Measurements from ENCODE around the gene EMP1. TPM values are rescaled to one million over a fixed set of nuclear protein-coding genes. Genes with fewer than 3 reads are reported as not detected.
A peak's percentile ranks its signal among the peaks of the same experiment; 100 is the strongest.

EMP1 gene
- total RNA-seq, 2 donors from 2014 or later: 6.2 to 14.0 TPM

DNA sequence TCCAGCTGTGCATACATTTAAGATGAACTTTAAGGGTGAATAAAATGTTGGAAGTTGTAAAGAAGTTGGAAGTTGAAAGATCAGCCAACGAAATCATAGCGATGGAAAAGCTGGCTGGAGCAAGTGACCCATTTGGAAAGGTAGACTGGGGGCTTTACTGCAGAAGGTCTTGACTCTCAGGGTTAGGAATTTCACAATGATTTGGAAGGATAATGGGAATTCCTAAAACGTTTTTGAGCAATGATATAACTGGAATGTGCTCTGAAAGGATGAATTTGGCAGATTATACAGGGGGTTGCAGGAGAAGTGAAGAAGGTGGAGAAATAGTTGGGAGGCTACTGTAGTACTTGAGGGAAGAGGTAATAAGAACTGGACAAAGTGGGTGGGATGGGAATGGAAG, 27.4 kb downstream of the EMP1 start:
- DNase-seq: no peak
- no peaks in the 10 kb centered on the region for H3K9me3 ChIP-seq (ENCODE audit: control insufficient read depth, low read length, poor library complexity, severe bottlenecking)
- Mint-ChIP-seq H3K36me3 (ENCODE audit: low read depth) (peaks cover 3% of the 10 kb centered on the region), H3K27me3 (peaks cover 54% of the 10 kb centered on the region), H3K4me1 (no peaks in the 10 kb centered on the region), H3K27ac (no peak overlapping the region), H3K4me3 (no peak overlapping the region)
- ATAC-seq: no peak

DNA sequence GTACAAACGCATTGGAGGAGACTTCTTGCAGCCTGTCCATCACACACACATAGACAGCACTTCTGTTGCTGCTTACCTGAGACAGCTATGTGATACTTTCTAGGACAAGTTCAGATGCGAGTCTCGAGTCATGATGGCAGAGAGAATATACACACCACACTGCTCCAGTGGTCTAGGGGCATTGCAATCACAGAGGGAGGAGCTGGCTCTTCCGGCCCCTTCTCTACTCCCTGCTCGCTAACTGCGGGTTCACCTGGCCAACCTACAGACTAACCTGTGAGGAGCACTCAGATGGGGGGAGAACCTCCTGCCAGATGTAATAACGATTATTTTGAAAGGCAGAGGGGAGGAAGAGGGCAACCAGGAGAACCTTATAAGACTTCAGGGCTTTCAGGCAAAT, 30.7 kb downstream of the EMP1 start:
- Mint-ChIP-seq H3K27me3 (peaks cover 80% of the 10 kb centered on the region), H3K4me1 (no peaks in the 10 kb centered on the region), H3K4me3 (no peak overlapping the region), H3K36me3 (ENCODE audit: low read depth) (peaks cover 3% of the 10 kb centered on the region), H3K27ac (no peak overlapping the region)
- ATAC-seq: no peak
- DNase-seq: no peak
- H3K9me3 ChIP-seq (ENCODE audit: control insufficient read depth, low read length, poor library complexity, severe bottlenecking): no peaks in the 10 kb centered on the region

DNA sequence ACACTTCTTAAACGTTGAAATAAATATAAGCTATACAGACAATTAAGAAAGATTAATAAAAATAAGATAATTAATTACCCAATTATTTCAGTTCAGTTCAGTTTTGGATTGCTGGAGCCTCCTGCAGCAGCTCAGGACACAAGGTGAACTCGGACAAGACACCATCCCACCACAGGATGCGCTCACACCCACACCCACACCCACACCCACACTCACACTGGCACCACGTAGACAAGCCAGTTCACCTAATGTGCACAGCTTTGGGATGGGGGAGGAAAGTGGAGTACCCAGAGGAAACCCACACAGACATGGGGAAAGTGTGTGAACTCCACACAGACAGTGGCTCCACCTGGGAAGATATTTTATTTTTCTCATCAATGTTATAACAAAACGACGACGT, 32.1 kb downstream of the EMP1 start:
- no peaks in the 10 kb centered on the region for H3K9me3 ChIP-seq (ENCODE audit: control insufficient read depth, low read length, poor library complexity, severe bottlenecking)
- H3K27ac Mint-ChIP-seq: no peak overlapping the region
- peaks cover under 1% of the 10 kb centered on the region for H3K4me1 Mint-ChIP-seq
- DNase-seq (no peak), ATAC-seq (no peak)
- no peak overlapping the region for H3K4me3 Mint-ChIP-seq
- H3K36me3 Mint-ChIP-seq (ENCODE audit: low read depth): peaks cover 3% of the 10 kb centered on the region
- H3K27me3 Mint-ChIP-seq: peaks cover 73% of the 10 kb centered on the region

DNA sequence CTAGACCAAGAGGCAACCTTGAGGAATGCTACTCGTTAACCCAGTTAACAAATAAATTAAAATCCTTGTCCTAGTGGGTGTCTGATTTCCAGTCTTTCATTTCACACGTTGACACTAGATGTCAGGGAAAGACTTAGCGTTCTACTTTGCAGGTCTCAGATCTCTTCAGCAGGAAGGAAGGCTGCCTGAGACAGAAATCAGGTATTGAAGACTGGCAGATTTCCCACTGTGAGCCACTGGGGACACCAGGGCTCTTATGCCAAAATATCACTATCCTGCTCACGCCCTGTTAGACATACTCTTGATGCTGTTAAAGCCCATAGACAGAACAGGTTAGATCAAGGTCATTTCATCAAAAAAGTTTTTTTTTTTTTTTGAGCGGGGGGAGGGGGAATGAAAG, 33.0 kb downstream of the EMP1 start:
- Mint-ChIP-seq H3K27ac (no peak overlapping the region), H3K36me3 (ENCODE audit: low read depth) (peaks cover 2% of the 10 kb centered on the region)
- ATAC-seq: no peak

DNA sequence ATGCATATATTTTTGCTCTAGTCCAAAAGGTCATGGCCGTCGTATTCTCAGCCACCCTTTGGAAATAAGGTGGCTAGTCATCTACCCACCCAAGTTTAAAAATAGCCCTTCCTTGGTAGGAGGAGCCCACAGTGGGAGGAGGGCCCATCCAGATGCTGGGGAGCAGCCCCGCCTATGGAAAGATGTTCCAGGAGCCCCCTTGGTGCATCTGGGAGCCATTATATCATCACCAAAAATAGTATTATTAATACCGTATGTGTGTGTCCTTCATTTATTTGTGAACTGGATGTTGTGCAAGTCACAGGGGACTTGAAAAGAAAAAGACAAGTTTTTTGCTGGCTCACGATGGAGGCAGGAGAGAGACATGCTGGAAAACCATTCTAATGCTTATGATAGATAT, 34.0 kb downstream of the EMP1 start:
- Mint-ChIP-seq H3K4me1 (peaks cover 5% of the 10 kb centered on the region), H3K27ac (no peak overlapping the region), H3K4me3 (no peak overlapping the region), H3K27me3 (peaks cover 69% of the 10 kb centered on the region), H3K36me3 (ENCODE audit: low read depth) (peaks cover 2% of the 10 kb centered on the region)
- H3K9me3 ChIP-seq (ENCODE audit: control insufficient read depth, low read length, poor library complexity, severe bottlenecking): no peaks in the 10 kb centered on the region
- DNase-seq: no peak
- ATAC-seq: no peak

More for the DNA sequence above, 33.0 kb downstream of the EMP1 start:
- Mint-ChIP-seq H3K4me1 (peaks cover 5% of the 10 kb centered on the region), H3K27me3 (peaks cover 73% of the 10 kb centered on the region), H3K4me3 (no peak overlapping the region)
- no peak for DNase-seq
- H3K9me3 ChIP-seq (ENCODE audit: control insufficient read depth, low read length, poor library complexity, severe bottlenecking): no peaks in the 10 kb centered on the region

DNA sequence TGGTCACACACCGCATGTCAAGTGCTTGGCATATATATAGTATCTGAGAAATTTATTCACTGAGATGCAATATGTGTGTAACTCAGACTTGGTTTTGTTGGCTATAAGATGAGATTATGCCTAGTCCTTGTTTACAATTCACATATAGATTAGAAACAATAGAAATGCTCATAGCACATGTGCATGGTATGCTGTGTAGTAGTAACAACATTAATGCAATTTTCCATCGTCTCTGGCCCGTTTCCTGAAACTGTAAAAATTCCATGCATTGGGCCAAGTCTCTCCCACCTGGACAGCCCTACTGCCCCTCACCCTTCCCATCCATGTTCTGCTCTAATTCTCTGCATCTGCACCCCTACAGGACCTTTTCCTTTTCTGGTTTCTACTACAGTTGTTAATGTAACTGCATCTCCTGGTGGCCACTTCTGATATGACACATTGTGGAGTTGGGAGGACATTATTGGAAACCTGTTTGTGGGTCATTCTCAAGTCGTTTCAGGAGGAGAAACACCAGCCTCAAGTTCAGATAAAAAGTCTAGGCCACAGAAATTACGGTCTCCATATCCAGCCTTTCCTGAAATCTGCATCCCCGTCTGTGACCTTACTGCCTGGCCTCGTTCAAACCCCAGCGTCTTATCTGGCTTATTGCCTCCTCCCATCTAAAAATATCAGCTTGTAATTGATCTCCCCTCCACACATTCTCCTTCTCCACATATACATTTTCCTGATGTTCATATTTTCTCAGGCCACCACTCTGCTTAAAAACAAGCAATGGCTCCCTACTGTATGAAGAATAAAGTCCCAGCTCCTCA, 37.5 kb downstream of the EMP1 start:
- ATAC-seq: peak; percentile 59
- peaks cover 5% of the 10 kb centered on the region for H3K4me1 Mint-ChIP-seq
- no peak for DNase-seq
- peak overlapping the region; percentile 8 for H3K27ac Mint-ChIP-seq
- peaks cover 56% of the 10 kb centered on the region for H3K27me3 Mint-ChIP-seq
- no peaks in the 10 kb centered on the region for H3K9me3 ChIP-seq (ENCODE audit: control insufficient read depth, low read length, poor library complexity, severe bottlenecking)
- peaks cover 5% of the 10 kb centered on the region for H3K36me3 Mint-ChIP-seq (ENCODE audit: low read depth)
- no peak overlapping the region for H3K4me3 Mint-ChIP-seq

DNA sequence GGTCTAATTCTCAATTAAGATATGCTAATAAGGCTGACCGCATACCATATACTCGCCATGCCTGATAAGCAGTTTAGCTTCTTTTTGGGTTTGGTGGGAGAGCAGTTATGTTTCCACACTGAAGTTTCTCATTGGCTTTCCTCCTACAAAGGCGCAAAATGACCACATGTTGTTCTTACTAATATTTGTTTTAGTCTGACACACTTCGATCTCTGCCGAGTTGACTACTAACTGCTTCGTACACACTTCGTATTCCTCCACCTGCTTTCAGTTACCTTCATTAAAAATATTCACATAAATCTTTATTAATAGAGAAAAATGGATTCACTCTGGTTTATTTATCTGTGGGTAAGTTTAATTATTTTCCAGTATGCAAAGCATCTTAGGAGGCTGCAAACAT, 41.7 kb downstream of the EMP1 start:
- H3K4me3 Mint-ChIP-seq: no peak overlapping the region
- H3K4me1 Mint-ChIP-seq: peaks cover 9% of the 10 kb centered on the region

DNA sequence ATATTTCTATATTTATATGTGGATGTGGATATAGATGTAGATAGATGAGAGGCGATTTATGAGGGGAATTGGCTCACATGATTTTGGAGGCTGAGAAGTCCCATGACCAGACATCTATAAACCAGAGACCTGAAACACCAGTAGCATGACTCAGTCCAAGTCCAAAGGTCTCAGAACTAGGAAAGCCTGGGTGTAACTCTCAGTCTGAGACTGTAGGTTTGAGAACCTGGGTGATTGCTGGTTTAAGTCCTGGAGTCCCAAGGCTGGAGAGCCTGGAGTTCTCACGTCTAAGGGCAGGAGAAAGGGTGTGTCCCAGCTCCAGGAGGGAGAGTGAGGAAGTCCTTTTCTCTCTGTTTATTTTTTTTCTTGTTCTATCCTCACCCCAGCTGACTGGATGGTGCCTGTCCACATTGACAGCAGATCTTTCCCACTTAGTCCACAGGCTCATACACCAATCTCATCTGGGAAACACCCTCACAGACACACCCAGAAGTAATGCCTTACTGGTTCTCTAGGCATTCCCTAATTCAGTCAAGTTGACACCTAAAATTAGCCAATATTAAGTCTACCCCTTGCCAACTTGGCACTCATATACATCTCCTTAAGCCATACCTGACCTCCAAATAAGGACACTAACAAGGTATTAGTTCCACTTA, 45.4 kb downstream of the EMP1 start:
- DNase-seq: no peak
- Mint-ChIP-seq H3K27ac (no peak overlapping the region), H3K4me3 (no peak overlapping the region), H3K4me1 (peaks cover 4% of the 10 kb centered on the region), H3K36me3 (ENCODE audit: low read depth) (peaks cover 4% of the 10 kb centered on the region), H3K27me3 (peaks cover 73% of the 10 kb centered on the region)
- no peaks in the 10 kb centered on the region for H3K9me3 ChIP-seq (ENCODE audit: control insufficient read depth, low read length, poor library complexity, severe bottlenecking)
- ATAC-seq: no peak

More for the DNA sequence above, 41.7 kb downstream of the EMP1 start:
- no peak overlapping the region for H3K27ac Mint-ChIP-seq
- H3K27me3 Mint-ChIP-seq: peaks cover 69% of the 10 kb centered on the region
- peaks cover 7% of the 10 kb centered on the region for H3K36me3 Mint-ChIP-seq (ENCODE audit: low read depth)
- H3K9me3 ChIP-seq (ENCODE audit: control insufficient read depth, low read length, poor library complexity, severe bottlenecking): no peaks in the 10 kb centered on the region
- DNase-seq (no peak), ATAC-seq (no peak)

DNA sequence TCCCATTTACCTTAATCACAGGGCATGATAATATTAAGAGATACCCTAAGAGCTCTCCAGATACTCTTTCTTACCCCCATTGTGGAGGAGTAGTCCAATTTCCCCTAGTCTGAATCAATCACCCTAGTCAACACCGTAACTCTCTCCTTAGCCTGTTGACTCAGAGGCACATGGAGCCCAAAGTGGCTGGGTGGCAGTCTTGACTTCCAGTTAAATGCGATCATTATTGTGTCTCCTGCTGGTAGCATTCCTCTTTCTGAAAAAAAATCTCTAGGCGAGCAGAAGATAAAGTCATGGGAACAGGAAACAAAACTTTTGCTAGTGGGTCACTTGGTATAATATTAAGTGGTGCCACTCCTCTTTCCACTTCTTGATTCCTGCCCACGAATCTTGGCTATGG, 46.4 kb downstream of the EMP1 start:
- H3K9me3 ChIP-seq (ENCODE audit: control insufficient read depth, low read length, poor library complexity, severe bottlenecking): no peaks in the 10 kb centered on the region
- no peak for ATAC-seq
- Mint-ChIP-seq H3K4me3 (no peak overlapping the region), H3K27ac (no peak overlapping the region), H3K4me1 (peaks cover 4% of the 10 kb centered on the region), H3K36me3 (ENCODE audit: low read depth) (peaks cover 2% of the 10 kb centered on the region), H3K27me3 (peaks cover 77% of the 10 kb centered on the region)
- DNase-seq: no peak

DNA sequence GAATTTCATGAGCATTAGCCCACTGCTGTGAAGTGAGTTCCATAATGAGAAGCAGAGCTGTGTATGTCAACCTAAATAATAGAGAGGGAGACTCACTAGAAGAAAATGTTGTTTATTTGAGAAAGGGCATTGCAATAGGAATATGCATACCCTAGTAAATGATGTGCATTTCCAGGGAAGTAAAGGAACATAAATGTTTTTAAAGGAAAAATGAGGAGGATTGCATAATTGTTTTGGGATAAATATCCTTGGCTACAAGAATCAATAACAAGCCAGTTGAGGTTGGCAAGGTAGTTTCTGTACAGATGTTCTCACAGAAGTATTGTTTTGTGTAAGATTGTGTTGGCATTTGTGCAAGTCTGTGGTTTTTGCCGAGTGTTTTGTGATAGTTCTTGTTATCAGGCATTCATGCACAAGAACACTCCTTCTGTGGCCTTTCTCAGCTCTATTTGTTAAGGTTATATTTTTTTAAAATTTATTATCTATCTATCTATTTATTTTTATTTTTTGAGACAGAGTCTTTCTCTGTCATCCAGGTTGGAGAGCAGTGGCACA, 47.1 kb downstream of the EMP1 start:
- DNase-seq: no peak
- ATAC-seq: no peak
- H3K9me3 ChIP-seq (ENCODE audit: control insufficient read depth, low read length, poor library complexity, severe bottlenecking): no peaks in the 10 kb centered on the region
- Mint-ChIP-seq H3K4me1 (peaks cover 4% of the 10 kb centered on the region), H3K27me3 (peaks cover 82% of the 10 kb centered on the region), H3K36me3 (ENCODE audit: low read depth) (peaks cover 2% of the 10 kb centered on the region), H3K27ac (no peak overlapping the region), H3K4me3 (no peak overlapping the region)

DNA sequence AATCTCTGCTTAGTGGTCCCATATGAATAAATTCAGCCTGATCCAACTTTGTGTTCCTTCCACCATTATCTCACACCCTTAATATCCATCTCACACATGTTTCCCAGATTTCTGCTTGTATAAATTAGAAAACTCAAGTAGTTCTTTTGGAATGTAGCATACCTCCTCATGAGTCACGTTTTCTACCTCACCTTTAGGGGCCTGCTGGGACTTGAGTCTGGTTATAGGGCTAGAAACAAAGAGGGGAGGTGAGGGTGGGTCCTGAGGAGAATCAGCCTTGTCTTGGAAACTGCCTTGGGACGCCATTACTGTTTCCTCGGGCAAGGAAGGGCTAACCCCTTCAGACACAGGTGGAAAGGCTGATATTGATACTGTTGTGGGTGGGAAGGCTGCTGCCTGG, 51.1 kb downstream of the EMP1 start:
- H3K9me3 ChIP-seq (ENCODE audit: control insufficient read depth, low read length, poor library complexity, severe bottlenecking): no peaks in the 10 kb centered on the region
- Mint-ChIP-seq H3K4me1 (no peaks in the 10 kb centered on the region), H3K27me3 (peaks cover 80% of the 10 kb centered on the region), H3K36me3 (ENCODE audit: low read depth) (peaks cover 3% of the 10 kb centered on the region), H3K4me3 (no peak overlapping the region), H3K27ac (no peak overlapping the region)
- DNase-seq (no peak), ATAC-seq (no peak)

DNA sequence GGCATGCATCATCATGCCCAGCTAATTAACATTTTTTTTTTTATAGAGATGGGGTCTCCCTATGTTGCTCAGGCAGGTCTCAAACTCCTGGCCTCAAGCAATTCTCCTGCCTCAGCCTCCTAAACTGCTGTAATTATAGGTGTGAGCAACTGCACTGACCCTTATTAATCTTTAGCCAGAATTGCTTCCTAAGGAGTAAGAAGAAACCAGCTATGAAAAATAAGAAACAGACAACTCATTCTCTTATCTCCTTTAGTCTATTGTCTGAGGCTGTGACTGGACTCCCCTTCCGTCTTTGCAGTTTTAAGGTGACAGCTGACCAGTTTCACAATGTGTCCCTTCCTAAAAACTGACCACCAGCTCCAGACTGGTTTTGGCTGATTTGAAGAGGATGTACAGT, 52.4 kb downstream of the EMP1 start:
- peaks cover 1% of the 10 kb centered on the region for H3K4me1 Mint-ChIP-seq
- H3K9me3 ChIP-seq (ENCODE audit: control insufficient read depth, low read length, poor library complexity, severe bottlenecking): no peaks in the 10 kb centered on the region
- no peak overlapping the region for H3K4me3 Mint-ChIP-seq
- peaks cover 3% of the 10 kb centered on the region for H3K36me3 Mint-ChIP-seq (ENCODE audit: low read depth)
- ATAC-seq (no peak), DNase-seq (no peak)
- H3K27me3 Mint-ChIP-seq: peaks cover 79% of the 10 kb centered on the region
- H3K27ac Mint-ChIP-seq: no peak overlapping the region

DNA sequence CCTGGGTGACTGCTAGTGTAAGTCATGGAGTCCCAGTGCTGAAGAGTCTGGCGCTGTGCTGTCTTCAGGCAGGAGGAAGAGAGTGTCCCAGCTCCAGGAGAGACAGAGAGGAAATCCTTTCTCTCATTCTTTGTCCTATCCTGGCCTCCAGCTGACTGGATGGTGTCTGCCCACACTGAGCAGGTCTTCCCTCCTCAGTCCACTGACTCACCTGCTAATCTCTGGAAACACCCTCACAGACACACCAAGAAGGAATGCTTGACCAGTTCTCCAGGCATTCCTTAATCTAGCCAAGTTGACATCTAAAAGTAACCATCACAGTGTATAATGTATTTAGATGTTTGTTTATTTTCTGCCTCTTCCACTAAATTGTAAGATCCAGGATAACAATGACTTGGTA, 53.9 kb downstream of the EMP1 start:
- no peak overlapping the region for H3K27ac Mint-ChIP-seq
- ATAC-seq: no peak
- no peak for DNase-seq
- peaks cover 3% of the 10 kb centered on the region for H3K36me3 Mint-ChIP-seq (ENCODE audit: low read depth)
- H3K9me3 ChIP-seq (ENCODE audit: control insufficient read depth, low read length, poor library complexity, severe bottlenecking): no peaks in the 10 kb centered on the region
- no peak overlapping the region for H3K4me3 Mint-ChIP-seq
- peaks cover 71% of the 10 kb centered on the region for H3K27me3 Mint-ChIP-seq
- H3K4me1 Mint-ChIP-seq: peaks cover 3% of the 10 kb centered on the region
